ENCODE measurements around the gene CRYL1. TPM values are rescaled to one million over a fixed set of nuclear protein-coding genes. Genes with fewer than 3 reads are reported as not detected.

Gene CRYL1
- polyA plus RNA-seq, 2 of the 4 experiments (the other 2 are of a cell fraction) = 4.1 to 17.4 TPM

DNA sequence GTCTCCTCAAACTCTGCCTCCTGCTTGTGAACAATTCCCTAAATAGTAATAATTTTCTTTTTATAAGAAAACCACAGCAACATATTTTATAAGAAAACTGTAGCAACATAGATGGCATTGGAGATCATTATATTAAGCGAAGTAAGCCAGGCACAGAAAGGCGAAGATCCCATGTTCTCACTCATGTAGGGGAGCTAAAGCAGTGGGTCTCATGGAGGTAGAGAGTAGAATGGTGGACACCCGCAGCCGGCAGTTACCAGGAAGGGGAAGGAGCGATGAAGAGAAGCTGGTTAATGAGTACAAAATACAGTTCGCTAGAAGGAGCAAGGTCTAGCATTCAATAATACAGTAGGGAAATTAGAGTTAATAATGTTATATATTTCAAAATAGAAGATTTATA, 42.9 kb downstream of the CRYL1 start:
- no peak overlapping the region for H3K27ac ChIP-seq
- no peak for DNase-seq (ENCODE audit: low read depth in 1 of 2, low spot score in 1 of 2)
- ChIA-PET CTCF (interaction anchor here (0.9 kb wide), 1 partner anchor 12 kb away, joined by 3 read pairs; no protein-coding TSS in a partner anchor), POLR2A (no interaction called here)
- H3K4me1 ChIP-seq = no peaks in the 10 kb centered on the region
- TF ChIP-seq NR3C1 (IDR thresholded peaks at IDR 0.05) (no peak), MYC (IDR thresholded peaks at IDR 0.05; ENCODE audit: borderline replicate concordance, low read length) (no peak)
- H3K4me3 ChIP-seq = no peak overlapping the region
- no peak for ATAC-seq
- WGBS (ENCODE audit: missing lambda C conversion rate) = 93% methylated on average over 6 of the region's 6 CpGs
- no peaks in the 10 kb centered on the region for H3K9me3 ChIP-seq
- H3K4me2 ChIP-seq = no peak overlapping the region
- no peak for FAIRE-seq

GRCh38 chr13:20482275-20482761, 43.3 kb downstream of the CRYL1 start:
- Histone ChIP-seq H3K4me3 (no peak overlapping the region), H3K27ac (no peak overlapping the region), H3K4me1 (no peaks in the 10 kb centered on the region), H3K9me3 (no peaks in the 10 kb centered on the region), H3K4me2 (no peak overlapping the region)
- TF ChIP-seq ZC3H11A (IDR thresholded peaks at IDR 0.05) (no peak), ZNF302 (CRISPR knock-in tag; IDR thresholded peaks at IDR 0.05) (no peak), CBX2 (IDR thresholded peaks at IDR 0.05; ENCODE audit: borderline replicate concordance, low read depth) (no peak), GATA3 (IDR thresholded peaks at IDR 0.05; ENCODE audit: borderline replicate concordance) (no peak), EP300 (IDR thresholded peaks at IDR 0.05) (no peak), NR3C1 (IDR thresholded peaks at IDR 0.05) (no peak), HEYL (CRISPR knock-in tag; IDR thresholded peaks at IDR 0.05) (no peak), FOSB (CRISPR knock-in tag; IDR thresholded peaks at IDR 0.05) (no peak)
- TF ChIP-seq, protein P1, sequence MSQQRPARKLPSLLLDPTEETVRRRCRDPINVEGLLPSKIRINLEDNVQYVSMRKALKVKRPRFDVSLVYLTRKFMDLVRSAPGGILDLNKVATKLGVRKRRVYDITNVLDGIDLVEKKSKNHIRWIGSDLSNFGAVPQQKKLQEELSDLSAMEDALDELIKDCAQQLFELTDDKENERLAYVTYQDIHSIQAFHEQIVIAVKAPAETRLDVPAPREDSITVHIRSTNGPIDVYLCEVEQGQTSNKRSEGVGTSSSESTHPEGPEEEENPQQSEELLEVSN (IDR thresholded peaks at IDR 0.05; ENCODE audit: borderline replicate concordance, low read depth) = no peak
- TF ChIP-seq, protein P2, sequence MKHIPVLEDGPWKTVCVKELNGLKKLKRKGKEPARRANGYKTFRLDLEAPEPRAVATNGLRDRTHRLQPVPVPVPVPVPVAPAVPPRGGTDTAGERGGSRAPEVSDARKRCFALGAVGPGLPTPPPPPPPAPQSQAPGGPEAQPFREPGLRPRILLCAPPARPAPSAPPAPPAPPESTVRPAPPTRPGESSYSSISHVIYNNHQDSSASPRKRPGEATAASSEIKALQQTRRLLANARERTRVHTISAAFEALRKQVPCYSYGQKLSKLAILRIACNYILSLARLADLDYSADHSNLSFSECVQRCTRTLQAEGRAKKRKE (CRISPR knock-in tag; IDR thresholded peaks at IDR 0.05; ENCODE audit: low read depth) = no peak
- TF ChIP-seq, protein P3, sequence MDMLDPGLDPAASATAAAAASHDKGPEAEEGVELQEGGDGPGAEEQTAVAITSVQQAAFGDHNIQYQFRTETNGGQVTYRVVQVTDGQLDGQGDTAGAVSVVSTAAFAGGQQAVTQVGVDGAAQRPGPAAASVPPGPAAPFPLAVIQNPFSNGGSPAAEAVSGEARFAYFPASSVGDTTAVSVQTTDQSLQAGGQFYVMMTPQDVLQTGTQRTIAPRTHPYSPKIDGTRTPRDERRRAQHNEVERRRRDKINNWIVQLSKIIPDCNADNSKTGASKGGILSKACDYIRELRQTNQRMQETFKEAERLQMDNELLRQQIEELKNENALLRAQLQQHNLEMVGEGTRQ (IDR thresholded peaks at IDR 0.05) = no peak
- TF ChIP-seq, protein P4, sequence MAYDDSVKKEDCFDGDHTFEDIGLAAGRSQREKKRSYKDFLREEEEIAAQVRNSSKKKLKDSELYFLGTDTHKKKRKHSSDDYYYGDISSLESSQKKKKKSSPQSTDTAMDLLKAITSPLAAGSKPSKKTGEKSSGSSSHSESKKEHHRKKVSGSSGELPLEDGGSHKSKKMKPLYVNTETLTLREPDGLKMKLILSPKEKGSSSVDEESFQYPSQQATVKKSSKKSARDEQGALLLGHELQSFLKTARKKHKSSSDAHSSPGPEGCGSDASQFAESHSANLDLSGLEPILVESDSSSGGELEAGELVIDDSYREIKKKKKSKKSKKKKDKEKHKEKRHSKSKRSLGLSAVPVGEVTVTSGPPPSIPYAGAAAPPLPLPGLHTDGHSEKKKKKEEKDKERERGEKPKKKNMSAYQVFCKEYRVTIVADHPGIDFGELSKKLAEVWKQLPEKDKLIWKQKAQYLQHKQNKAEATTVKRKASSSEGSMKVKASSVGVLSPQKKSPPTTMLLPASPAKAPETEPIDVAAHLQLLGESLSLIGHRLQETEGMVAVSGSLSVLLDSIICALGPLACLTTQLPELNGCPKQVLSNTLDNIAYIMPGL (CRISPR knock-in tag; IDR thresholded peaks at IDR 0.05; ENCODE audit: borderline replicate concordance) = no peak
- CTCF ChIA-PET = interaction anchor here (0.9 to 1.2 kb wide), 2 partner anchors 12 to 285 kb away, joined by 3 to 4 read pairs; no protein-coding TSS in a partner anchor
- no peak for FAIRE-seq
- POLR2A ChIA-PET = no interaction called here
- no peak for ATAC-seq
- DNase-seq (ENCODE audit: low read depth in 1 of 2, low spot score in 1 of 2) = no peak
- 74% methylated on average over 11 of the region's 11 CpGs for WGBS (ENCODE audit: missing lambda C conversion rate)

DNA sequence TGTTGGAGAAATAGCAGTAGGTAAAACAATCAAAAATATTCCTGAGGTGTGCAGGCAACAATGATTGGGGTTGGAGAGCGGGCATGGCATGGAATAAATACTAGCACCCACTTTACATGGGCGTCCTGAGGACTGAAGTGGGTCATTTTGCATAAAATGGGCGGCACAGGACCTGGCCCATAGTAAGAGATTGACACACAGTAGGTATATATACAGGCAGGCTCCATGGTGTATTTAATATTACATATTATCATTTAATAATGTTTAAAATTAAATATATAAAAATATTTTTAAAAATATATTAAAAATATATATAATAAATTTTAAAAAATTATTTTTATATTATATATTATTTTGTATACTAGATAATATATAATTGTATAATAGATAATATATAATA, 48.3 kb downstream of the CRYL1 start:
- no peak overlapping the region for H3K27ac ChIP-seq
- H3K4me2 ChIP-seq = no peak overlapping the region
- CTCF ChIA-PET = interaction anchor here (3.5 kb wide), 1 partner anchor 280 kb away, joined by 10 read pairs; no protein-coding TSS in a partner anchor
- POLR2A ChIA-PET = no interaction called here
- peaks cover 10% of the 10 kb centered on the region; the same call in 2 of the 3 replicates for H3K4me1 ChIP-seq
- FAIRE-seq (no peak), DNase-seq (ENCODE audit: low read depth in 1 of 2, low spot score in 1 of 2) (no peak), ATAC-seq (no peak)
- H3K4me3 ChIP-seq = no peak overlapping the region
- 79% methylated on average over 3 of the region's 3 CpGs for WGBS (ENCODE audit: missing lambda C conversion rate)
- no peaks in the 10 kb centered on the region for H3K9me3 ChIP-seq
- no peak for TF ChIP-seq NFE2L2 (conservative IDR thresholded peaks at IDR 0.05; ENCODE audit: low read length)
- no peak for TF ChIP-seq RAD21 (conservative IDR thresholded peaks at IDR 0.05 in 1 of 2, IDR thresholded peaks at IDR 0.05 in 1 of 2)
- no peak for TF ChIP-seq POLR2AphosphoS2 (conservative IDR thresholded peaks at IDR 0.05; ENCODE audit: low read length)
- no peak for TF ChIP-seq EHMT2 (IDR thresholded peaks at IDR 0.05; ENCODE audit: low read depth)
- TF ChIP-seq ZFP36 (IDR thresholded peaks at IDR 0.05; ENCODE audit: borderline replicate concordance, partially characterized antibody) = no peak
- TF ChIP-seq JUNB (IDR thresholded peaks at IDR 0.05) = no peak
- TF ChIP-seq CHD2 (IDR thresholded peaks at IDR 0.05; ENCODE audit: low read length, partially characterized antibody) = no peak
- no peak for TF ChIP-seq HOXB13 (CRISPR knock-in tag; IDR thresholded peaks at IDR 0.05; ENCODE audit: low read depth)
- TF ChIP-seq CBX8 (IDR thresholded peaks at IDR 0.05) = no peak
- no peak for TF ChIP-seq EHF (CRISPR knock-in tag; IDR thresholded peaks at IDR 0.05)
- no peak for TF ChIP-seq PHF8 (IDR thresholded peaks at IDR 0.05; ENCODE audit: borderline replicate concordance, low read depth)
- no peak for TF ChIP-seq REST (IDR thresholded peaks at IDR 0.05)
- TF ChIP-seq, protein P5, sequence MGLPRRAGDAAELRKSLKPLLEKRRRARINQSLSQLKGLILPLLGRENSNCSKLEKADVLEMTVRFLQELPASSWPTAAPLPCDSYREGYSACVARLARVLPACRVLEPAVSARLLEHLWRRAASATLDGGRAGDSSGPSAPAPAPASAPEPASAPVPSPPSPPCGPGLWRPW (IDR thresholded peaks at IDR 0.05) = no peak
- TF ChIP-seq KDM5A (IDR thresholded peaks at IDR 0.05) = no peak
- no peak for TF ChIP-seq FOSB (CRISPR knock-in tag; IDR thresholded peaks at IDR 0.05)
